ENCODE measurements around the gene IL22RA2.
"Not testable (repeated sequence)": the region's sequence is repeated elsewhere in the genome, so short reads cannot be mapped to it uniquely, and the experiment has no call there.

Gene IL22RA2, protein sequence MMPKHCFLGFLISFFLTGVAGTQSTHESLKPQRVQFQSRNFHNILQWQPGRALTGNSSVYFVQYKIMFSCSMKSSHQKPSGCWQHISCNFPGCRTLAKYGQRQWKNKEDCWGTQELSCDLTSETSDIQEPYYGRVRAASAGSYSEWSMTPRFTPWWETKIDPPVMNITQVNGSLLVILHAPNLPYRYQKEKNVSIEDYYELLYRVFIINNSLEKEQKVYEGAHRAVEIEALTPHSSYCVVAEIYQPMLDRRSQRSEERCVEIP

GRCh38 chr6:137173501-137173900 lies at the start of gene IL22RA2:
TSS of gene IL22RA2 (minus strand) at chr6:137173644. CDS start at chr6:137161749, 11,895 bp downstream.
- no peak for DNase-seq

DNA sequence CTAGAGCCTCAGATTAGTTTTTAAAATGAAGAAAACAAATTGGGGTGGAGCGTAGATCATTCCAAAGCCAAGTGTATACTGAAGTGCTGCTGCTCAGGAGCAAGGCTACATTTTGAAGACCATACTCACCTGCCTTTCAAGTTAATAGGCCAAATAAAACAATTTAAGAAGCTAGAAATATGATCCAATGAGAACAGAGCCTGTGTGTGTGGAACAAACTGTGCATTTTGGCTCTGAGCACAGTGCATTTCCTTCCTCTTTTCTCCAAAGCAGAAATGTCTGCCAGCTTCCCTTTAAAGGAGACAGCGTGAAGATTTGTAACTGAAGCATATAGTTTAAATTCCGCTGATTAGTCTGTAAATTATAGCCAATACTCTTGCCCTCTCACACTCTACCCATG lies 48.9 kb upstream of the IL22RA2 start:
- DNase-seq, result no peak

DNA sequence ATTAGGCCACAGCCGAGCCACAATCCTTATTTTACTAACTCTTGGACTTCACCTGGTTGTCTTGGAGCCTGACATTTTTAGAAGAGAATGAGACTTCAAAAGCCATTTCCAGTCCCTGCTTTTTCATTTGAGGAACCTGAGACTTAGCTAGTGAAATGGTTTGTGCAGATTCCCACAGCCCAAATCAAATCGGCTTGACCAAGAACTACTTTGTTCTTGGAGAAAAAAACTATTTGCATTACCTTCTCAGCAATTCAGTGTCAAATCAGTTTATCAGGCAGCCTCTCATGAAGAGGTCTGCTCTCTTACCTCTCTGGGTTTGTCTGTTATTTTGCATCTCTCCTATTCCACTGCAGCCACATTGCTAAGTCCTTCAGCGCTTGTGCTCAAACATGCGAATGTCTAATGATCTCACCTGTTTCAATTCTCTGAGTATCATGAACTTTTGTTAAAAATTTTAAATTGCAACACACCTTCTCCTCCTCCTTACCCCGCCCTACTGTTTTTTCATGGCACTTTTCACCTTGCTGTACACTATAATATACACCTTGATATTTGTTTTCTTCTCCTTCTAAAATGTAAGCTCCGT lies 46.3 kb upstream of the IL22RA2 start:
- no peak for DNase-seq

DNA sequence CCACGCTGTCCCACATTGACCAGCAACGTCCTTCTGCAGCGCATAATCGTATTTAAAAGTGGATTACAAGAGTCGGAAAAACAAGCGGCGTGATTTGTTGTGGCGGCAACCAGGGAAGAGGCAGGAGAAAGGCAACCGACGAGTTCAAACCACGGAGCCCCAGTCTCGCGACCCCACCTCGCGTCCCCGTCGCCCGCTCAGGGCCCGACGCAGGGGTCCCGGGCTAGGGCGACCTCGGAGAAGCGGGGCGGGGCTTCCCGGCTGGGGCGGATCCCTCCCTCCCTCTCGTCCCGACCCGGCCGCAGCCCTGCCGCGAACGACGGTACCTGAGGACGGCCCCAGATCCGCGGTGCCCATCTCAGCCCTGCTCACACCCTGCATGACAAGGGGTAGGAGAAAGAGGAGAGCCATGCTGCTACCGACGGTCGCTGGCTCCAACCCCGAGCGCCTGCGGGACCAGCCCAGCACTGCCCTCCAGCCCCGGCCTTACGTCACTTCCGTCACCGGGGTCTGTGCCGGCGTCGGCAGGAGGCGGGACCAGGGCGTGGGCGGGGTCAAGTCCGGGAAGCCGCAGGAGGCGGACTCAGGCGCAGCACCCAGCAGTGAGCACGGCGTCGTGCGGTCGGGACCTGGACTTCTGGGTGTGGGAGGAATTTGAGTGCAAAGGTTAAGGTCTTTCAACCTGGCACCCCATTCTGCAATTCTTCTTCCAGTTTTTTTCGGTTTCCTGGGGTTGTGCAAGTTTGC lies 45.6 kb upstream of the IL22RA2 start, which contains the start of gene IFNGR1:
Gene IFNGR1 (minus strand): TSS at position 469 of the 747 bp plus-strand sequence. CDS start 58 bp downstream, at position 411.
- peak; percentile 94 for DNase-seq

- DNase-seq, result peak; percentile 34
Measured at GRCh38 chr6:137218473-137218916, 45.1 kb upstream of the IL22RA2 start.

DNA sequence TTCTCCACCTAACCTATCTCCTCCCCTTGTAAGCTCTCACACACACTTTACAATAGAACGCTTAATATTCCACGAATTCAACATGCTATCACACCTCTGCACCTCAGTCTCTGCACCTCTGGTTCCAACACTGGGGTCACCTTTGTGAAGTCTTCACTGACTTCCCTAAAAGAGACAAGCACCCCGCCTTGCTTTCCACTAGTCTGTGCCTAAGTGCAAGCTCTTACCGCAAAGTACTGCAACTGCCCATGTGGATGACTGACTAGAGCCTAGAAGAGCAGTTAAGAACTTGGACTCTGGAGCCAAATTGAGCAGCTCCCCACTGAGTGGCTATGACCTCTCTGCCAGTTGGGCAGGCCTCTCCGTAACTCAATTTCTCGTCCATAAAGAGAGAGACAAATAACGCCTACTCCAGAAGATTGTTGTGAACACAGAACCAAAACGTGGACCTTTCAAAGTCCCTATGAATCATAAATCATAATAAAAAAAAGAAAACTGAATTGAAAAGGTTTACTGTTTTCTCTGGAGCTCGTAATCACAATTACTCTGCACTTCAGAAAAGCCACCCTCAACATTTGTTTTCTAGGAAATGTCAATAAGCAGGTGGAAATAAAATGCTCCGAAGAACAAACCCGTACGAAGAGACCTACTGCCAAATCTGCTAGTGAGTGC lies 44.5 kb upstream of the IL22RA2 start:
- no peak for DNase-seq

DNA sequence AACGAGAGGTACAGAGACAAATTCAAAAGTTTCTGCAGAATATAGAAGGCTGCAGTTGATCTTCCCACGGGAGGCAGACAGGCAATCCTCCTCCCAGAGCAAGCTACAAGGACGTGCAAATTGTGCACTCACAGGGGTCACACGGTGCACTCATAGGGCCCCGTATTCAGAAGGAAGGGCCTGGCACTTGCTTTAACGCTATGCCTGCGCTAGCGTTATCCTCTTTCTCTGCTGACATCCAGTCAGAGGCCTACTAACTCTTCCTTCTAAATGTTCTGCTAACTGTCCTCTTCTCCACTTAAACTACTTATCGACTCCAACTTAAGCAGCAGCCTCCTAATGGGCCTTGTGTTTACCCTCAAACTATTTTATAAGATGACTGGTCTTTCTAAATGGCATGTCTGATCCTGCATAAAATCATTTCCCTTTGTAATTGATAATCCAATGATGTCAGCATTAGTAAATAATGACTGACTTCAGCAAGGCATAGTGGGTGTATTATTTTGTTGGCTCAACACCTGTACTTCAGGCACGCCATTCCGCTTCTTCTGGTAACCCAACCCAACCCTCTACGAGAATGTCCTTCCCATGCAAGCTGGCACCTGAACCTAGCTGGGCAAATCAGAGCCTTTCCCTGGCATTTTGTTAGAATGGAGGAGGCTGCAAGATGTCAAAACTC lies 43.6 kb upstream of the IL22RA2 start:
- DNase-seq, result no peak

DNA sequence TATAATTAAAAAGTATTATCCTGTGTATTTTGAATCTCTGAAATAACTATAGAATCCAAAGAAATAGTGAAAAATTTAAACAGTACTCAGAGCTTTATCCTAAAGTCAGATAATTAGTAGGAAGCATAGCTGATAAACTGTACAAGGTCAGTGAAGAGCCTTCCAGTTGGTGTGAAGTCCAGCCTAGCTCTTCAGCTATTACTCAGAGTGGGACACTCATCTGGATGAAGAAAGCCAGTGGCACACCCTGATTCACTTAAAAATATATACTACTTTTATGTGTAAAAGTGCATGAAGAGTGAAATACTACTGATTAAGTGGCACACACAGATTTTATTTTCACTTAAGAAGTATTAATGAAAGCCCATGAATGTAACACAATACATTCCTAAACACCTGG lies 42.7 kb upstream of the IL22RA2 start:
- DNase-seq, result no peak

DNA sequence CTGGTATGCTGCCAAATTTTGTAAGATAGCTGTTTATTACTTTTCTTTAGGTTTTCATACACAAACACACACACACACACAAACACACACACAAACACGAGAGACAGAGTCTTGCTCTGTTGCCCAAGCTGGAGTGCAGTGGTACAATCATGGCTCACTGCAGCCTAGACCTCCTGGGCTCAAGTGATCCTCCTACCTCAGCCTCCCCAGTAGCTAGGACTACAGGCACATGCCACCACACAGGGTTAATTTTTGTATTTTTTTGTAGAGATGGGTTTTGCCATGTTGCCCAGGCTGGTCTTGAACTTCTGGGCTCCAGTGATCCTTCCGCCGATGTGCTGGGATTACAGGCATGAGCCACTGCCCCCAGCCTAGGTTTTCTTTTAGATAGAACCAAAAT lies 42.2 kb upstream of the IL22RA2 start:
- DNase-seq, result not testable (repeated sequence)

DNA sequence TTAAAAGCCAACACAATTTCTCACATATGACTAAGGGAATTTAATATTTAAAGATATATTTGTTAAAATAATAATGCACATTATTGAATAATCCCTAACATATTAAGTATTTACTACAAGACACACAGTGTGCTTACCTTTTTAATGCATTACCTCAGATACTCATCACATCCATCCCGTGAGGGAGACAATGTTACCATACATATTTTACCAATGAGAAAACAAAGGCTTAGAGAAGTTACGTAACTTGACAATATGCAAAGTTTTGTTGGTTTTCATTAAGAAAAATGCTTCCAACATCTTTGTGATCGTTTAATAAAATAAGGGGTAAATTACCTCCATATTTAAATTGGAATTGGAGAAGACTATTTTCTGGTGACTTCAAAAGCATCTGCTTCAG lies 41.5 kb upstream of the IL22RA2 start:
- DNase-seq, result no peak

DNA sequence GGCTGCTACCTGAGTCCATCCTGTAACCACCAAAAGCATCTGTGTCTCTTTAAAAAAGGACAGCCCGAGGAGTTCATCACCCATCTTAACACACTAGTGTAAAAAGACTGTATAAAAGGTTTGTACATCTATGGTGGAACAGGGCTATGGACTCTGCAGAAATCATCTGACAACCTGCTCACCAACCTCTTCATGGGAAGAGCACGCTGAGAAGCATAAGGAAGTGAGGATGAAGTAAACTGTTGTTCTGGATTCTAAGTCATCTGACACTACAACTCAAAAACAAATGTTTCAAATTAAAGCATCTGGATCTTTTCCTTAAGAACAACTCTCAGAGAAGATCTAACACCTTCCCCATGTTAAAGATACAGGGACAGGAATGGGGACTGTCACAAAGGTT lies 40.4 kb upstream of the IL22RA2 start:
- DNase-seq, result no peak

DNA sequence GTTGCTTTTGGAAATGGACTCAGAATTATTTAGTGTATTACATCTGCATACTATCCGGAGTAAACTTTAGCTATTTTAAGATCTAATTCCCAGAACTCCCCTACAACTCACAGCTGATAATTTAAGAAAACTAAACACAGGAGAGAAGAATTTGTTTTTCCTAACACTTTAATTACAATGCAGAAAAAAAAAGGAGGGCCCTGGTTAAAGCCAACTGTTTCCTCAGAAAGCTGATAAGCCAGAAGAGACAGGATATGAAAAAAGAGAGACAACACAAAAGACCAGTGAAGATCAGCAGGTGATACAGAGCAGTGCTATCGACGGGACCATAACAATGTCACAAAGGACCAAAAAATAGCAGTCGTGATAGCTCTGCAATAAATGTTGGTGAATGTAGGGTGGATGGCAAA lies 39.9 kb upstream of the IL22RA2 start:
- no peak for DNase-seq

- DNase-seq, result no peak
Measured at GRCh38 chr6:137211910-137212309, 38.5 kb upstream of the IL22RA2 start.

DNA sequence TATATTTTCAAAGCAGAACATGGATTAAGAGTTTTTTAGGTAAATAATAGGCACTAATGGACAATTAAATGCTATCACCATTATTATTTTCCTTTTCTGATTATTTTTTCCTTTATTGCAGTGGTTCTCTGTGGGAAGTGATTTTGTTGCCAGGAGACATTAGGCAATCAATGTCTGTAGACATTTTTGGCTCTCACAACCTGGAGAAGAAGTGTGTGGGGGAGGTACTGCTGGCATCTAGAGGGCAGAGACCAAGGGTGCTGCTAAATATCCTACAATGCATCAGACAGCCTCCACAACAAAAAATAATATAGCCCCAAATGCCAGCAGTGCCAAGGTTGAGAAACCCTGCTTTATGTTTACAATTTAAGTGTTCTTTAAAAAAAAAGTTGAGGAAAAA lies 37.5 kb upstream of the IL22RA2 start:
- DNase-seq, result no peak

DNA sequence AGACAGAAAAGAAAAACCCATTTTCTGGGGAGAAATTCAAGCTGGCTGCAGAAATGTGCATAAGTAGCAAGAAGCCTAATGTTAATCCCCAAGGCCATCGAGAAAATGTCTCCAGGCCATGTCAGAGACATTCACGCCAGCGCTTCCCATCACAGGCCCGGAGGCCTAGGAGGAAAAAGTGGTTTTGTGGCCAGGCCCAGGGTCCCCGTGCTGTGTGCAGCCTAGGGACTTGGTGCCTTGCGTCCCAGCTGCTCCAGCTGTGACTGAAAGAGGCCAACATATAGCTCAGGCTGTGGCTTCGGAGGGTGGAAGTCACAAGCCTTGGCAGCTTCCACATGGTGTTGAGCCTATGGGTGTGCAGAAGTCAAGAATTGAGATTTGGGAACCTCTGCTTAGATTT lies 34.8 kb upstream of the IL22RA2 start:
- DNase-seq, result no peak

DNA sequence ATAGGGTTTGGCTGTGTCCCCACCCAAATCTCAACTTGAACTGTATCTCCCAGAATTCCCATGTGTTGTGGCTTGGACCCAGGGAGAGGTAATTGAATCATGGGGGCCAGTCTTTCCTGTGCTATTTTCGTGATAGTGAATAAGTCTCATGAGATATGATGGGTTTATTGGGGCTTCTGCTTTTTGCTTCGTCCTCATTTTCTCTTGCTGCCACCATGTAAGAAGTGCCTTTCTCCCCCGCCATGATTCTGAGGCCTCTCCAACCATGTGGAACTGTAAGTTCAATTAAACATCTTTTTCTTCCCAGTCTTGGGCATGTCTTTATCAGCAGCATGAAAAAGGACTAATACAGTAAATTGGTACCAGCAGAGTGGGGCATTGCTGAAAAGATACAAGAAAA lies 34.0 kb upstream of the IL22RA2 start:
- not testable (repeated sequence) for DNase-seq

- no peak for DNase-seq
Measured at GRCh38 chr6:137206577-137206976, 33.1 kb upstream of the IL22RA2 start.

DNA sequence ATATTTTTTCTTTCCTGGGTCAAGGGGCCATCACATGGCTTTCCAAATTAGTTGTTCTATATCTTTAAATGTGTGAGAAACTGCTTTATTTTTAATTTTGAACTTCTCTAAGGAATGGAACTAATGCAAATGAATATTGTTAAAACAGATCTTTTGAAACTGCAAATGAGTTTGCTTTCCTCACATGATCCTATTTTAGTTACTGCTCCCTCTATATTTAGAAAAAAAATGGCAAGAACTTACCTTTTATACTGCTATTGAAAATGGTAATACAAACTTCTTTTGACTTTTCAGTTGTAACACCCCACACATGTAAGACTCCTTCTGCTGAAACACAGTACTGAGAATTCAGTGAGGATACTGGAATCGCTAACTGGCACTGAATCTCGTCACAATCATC lies 29.8 kb upstream of the IL22RA2 start:
- DNase-seq, result no peak

DNA sequence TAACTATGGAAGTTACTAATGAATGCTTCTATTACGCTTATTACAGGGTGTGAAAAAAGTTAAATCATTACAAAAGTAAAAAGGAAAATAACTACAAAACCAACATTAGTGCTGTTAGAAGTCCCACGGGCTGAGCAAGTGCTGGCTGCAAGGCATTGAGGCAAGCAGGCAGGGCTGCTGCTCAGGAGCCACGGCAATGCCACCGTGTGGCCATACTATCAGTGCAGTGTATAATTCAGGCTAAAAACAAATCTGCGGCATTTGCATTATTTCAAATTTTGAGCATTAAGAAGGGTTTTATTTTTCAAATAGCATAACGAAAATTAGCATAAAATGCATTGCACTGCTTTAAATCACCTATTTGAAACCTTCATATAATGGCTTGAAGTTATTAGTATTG lies 28.6 kb upstream of the IL22RA2 start:
- DNase-seq, result no peak

DNA sequence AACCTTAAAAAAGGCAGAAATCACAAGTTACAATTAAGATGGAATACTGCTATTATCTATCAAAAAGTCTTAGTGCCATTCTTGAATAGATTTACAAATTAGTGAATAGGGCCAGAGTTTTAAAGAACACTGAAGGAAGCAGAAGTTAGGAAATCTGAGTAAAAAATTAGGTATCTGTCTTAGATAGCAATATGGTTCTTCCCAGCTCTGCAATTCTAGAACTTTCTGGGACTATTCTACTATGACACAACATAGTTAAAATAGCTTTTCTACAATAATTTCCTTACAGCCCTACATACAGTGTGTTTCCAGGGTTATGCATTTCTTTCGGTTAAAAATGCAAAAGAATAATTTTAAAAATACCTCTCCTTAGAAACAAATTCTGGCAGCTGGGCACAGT lies 27.6 kb upstream of the IL22RA2 start:
- no peak for DNase-seq

- DNase-seq, result no peak
Measured at GRCh38 chr6:137200288-137200687, 26.8 kb upstream of the IL22RA2 start.

GRCh38 chr6:137197684-137198645 lies 24.5 kb upstream of the IL22RA2 start:
- DNase-seq, result no peak
